NCI-H69 (cell line): ENCODE measurements around the gene ST6GALNAC2.

Experiments
- DNase-seq: peaks from one replicate; lab custom pipeline; 2025; lab: John Stamatoyannopoulos, UW

Gene ST6GALNAC2

GRCh38 chr17:76599694-76600460 is 14.2 kb upstream of the ST6GALNAC2 start:
- DNase-seq = no peak

GRCh38 chr17:76598004-76598439 is 12.4 kb upstream of the ST6GALNAC2 start:
- peak; percentile 82 for DNase-seq

- DNase-seq = peak; percentile 96
Observed at GRCh38 chr17:76597156-76598003, 11.7 kb upstream of the ST6GALNAC2 start.

DNA sequence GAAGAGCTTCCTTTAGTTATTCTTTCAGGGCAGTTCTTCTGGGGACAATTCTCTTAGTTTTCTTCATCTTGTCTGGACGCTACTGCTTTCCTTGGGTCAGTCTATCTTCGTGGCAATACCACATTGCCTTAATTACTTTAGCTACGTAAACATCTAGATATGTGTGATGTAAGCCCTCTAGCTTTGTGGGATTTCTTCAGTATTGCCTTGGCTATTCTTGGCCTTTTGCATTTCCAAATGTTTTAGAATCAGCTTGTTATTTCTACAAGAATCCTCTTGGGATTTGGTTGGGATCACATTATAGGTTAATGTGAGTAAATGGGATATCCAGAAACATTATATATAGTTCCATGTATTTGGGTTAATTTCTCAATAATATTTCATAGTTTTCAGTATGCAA is 9.0 kb upstream of the ST6GALNAC2 start:
- no peak for DNase-seq

- peak; percentile 56 for DNase-seq
Observed at GRCh38 chr17:76593959-76594358, 8.3 kb upstream of the ST6GALNAC2 start.

- DNase-seq = peak; percentile 91
Observed at GRCh38 chr17:76593384-76593826, 7.7 kb upstream of the ST6GALNAC2 start.

DNA sequence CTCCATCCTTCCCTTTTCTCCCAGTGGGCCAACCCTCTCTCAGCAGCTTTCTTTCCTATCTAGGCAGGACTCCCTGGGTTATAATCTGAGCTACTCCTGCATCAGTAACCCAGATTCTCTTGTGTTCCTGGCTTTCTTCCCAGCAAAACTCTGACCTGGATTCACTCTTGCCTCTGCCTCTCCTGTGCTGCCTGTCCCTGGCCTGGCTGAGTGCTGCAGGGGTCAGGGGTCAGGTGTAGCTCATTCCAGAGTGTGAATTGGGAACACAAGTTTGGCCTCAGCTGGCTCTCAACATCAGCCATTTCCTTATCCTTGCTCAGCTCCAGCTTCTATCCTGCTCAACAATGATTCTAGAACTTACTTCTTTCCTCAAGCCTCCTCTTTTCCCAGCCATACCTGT is 2.5 kb upstream of the ST6GALNAC2 start:
- no peak for DNase-seq

DNA sequence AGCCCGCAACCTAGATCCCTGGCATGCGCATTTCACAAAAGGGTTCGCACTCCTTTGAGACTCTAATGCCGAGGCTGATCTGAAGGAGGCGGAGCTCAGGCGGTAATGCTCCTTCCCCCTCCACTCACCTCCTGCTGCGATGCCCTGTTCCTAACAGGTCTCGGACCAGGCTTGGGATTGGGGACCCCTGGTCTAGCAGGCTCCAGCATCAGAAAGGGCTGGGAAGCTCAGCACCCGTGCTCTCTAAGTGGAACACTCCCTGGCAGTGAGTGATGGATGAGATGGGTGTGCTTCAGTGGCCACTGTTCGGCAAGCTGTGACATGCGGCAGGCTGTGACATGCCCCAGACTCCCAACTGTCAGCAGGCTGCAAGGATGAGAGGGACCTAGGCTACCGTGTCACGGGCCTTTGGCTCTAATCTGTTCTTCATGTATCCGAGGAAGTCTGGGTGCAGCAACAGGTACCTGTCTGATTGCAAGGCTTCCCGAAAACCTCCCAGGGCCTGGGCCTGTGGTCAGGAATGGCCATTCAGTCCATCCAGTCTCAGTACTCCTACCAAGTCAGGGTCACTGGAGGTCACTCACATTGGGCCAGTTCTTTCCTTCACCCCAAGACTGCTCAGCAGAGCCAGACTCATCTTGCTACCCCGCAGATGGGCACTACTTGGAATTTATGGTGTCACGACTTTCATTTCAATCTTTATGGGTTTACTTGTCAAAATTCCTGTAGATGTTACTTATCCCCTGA is 1.3 kb upstream of the ST6GALNAC2 start:
- peak; percentile 89 for DNase-seq

- no peak for DNase-seq
Observed at GRCh38 chr17:76585033-76585648, 519 bp downstream of the ST6GALNAC2 start.

DNA sequence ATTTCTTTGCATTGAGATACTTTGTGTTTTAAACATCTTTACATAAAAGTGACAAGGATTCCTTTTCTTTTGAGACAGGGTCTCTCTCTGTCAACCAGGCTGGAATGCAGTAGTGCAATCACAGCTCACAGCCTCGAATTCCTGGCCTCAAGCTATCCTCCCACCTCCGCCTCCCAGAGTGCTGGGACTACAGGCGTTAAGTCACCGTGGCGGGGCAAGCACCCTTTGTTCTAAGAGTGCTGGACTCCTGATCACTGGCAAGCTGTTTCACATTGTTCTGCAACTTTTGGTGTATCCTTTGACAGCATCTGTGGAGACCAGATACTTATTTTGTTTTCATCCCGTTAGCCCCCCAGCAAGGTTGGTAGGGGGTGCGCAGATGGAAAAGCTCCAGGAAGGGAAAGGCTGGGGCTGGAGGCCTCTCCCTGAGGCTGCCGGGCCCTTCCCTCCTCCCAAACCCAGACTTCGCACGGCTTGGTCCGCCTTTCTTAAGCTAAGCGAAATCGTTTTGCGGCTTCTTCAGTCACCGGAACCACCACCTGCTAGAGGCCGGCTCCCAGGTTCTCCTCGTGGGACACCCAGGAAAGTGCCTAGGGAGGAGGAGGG is 1.1 kb downstream of the ST6GALNAC2 start:
- no peak for DNase-seq

- DNase-seq = peak; percentile 58
Observed at GRCh38 chr17:76582660-76583059, 3.0 kb downstream of the ST6GALNAC2 start.

- DNase-seq = no peak
Observed at GRCh38 chr17:76581515-76581914, 4.1 kb downstream of the ST6GALNAC2 start.

DNA sequence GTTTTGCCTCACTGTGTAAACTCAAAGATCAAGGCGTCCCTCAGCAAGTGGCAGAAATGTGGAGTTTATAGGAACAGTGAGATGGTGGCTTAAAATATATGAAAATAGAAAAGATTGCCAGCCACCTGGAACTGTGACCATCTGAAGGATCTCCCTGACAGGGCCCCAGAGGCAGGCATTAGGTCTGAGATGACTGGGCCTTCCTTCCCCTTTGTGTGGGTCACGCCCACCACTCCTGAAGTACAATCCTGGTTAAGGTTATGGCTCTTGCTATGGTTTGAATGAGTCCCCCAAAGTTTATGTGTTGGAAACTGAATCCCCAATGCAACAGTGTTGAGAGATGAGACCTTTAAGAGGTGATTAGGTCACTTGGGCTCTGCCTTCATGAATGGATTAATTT is 6.4 kb downstream of the ST6GALNAC2 start:
- no peak for DNase-seq

DNA sequence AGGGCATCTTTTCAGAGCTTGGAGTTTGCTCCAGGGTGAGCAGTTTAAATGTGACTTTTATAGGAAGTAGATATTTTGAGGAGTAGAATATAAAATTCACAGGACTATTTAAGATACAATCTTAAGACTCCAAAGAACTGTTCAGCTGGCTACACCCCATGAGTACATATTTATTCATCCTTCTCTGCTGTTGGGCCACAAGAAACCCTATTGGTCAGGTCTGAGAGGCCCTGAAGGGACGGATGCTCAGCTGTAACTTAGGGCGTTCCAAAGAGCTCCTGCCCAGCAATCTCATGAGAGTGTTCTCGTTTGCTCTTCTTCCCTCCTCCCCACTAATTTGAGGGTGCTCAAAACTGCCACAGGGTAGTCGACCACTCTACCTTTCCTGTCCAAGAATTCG is 7.3 kb downstream of the ST6GALNAC2 start:
- DNase-seq = no peak

GRCh38 chr17:76577876-76578275 is 7.8 kb downstream of the ST6GALNAC2 start:
- DNase-seq = no peak

GRCh38 chr17:76576189-76576588 is 9.5 kb downstream of the ST6GALNAC2 start:
- DNase-seq = no peak

GRCh38 chr17:76575570-76575969 is 10.1 kb downstream of the ST6GALNAC2 start:
- no peak for DNase-seq

GRCh38 chr17:76574166-76574565 is 11.5 kb downstream of the ST6GALNAC2 start:
- DNase-seq = no peak

- DNase-seq = no peak
Observed at GRCh38 chr17:76573096-76573495, 12.6 kb downstream of the ST6GALNAC2 start.

GRCh38 chr17:76572201-76572910 is 13.3 kb downstream of the ST6GALNAC2 start:
- no peak for DNase-seq
